ENCODE measurements around the gene TSHZ2.
"Not testable (repeated sequence)": the region's sequence is repeated elsewhere in the genome, so short reads cannot be mapped to it uniquely, and the experiment has no call there.

- TF ChIP-seq CTCF (conservative IDR thresholded peaks at IDR 0.05; ENCODE audit: low read depth, low read length); MAFK (IDR thresholded peaks at IDR 0.05; ENCODE audit: low read depth, low read length); RFX5 (IDR thresholded peaks at IDR 0.05; ENCODE audit: low read depth, low read length); USF2 (IDR thresholded peaks at IDR 0.05; ENCODE audit: low read depth, low read length); RAD21 (IDR thresholded peaks at IDR 0.05; ENCODE audit: low read length); POLR2A (IDR thresholded peaks at IDR 0.05; ENCODE audit: low read depth, low read length): not testable (repeated sequence)
Observed at GRCh38 chr20:53089851-53090250, 117.7 kb downstream of the TSHZ2 start.

Measured in IMR-90 (cell line).